Prostate gland (tissue), 2 donors: Measurements from ENCODE around the gene SCTR.

Source experiments
- CTCF ChIP-seq, 4 experiments: fragments of 200-600 bp in 2 of 4; fragments of 450-650 bp in 2 of 4; sonication (generic) in 2 of 4; IDR thresholded peaks; 1 replicate in 3 of 4; 2 replicates in 1 of 4; pipeline ENCODE4 v1.5.1; 2016 to 2019; ENCODE audit warnings: antibody characterized with exemption in 4 of 4, mild to moderate bottlenecking in 2 of 4, moderate library complexity in 2 of 4
- POLR2A ChIP-seq: fragments of 450-650 bp; IDR thresholded peaks from one replicate; pipeline ENCODE4 v1.6.1; 2016; ENCODE audit warnings: antibody characterized with exemption, mild to moderate bottlenecking

DNA sequence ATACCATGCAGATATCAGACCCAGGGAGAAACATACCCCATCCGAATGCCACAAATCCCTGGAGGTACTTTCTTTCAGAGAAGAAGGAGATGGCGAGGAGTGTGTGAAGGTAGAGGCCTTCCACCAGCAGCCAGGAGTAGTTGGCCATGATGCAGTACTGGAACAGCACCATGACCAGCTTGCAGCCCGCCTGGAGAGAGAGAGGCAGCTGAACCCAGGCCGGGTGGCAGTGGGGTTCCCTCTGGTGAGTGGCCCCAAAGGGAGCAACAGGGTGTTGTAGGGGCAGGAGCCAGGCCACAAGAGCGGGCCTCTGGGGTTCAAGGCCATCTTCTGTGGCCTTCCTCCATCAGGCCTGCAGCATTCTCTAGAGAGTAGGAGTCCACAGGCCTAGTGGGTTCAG, 62.5 kb downstream of the SCTR start:
- TF ChIP-seq CTCF (IDR thresholded peaks at IDR 0.05) (no peak), POLR2A (no peak)
